ENCODE measurements around the gene FAM193B. TPM values are rescaled to one million over a fixed set of nuclear protein-coding genes. Genes with fewer than 3 reads are reported as not detected.

Gene FAM193B
- total RNA-seq, 1 donor from 2014 or later = 165 TPM

DNA sequence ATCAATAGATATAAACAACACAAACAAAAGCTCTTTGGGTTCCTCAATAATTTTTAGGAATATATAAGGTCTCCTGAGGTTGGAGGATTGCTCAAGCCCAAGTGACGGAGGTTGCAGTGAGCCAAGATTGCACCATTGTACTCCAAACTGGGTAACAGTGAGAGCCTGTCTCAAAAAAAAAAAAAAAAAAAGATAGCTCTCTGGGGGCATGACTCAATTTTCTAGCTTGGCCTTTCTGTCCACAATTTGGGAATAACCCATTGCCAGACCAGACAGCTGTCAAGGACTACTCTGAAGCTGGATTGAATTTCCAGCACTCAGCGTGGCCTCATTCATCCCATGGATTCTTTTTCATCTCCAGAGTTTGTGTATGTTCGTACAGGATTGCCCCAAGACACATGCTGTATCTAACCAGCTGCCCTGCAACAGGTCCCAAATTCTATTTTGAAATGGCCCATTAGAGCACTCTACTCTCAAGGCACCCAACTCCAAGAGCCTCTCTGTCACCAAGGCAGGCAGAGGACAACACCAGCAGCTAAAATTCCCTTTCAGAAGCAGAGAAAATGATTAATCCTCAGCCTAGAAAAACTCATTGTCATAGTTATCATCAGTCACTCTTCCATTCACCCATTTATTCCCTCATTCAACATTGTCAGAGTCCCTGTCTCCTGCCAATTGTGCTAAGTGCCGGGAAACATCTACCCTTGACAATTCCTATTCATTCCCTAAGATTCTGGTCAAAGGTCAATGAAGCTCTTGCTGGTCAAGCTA is 8.7 kb downstream of the FAM193B start:
- TF ChIP-seq, protein P1, sequence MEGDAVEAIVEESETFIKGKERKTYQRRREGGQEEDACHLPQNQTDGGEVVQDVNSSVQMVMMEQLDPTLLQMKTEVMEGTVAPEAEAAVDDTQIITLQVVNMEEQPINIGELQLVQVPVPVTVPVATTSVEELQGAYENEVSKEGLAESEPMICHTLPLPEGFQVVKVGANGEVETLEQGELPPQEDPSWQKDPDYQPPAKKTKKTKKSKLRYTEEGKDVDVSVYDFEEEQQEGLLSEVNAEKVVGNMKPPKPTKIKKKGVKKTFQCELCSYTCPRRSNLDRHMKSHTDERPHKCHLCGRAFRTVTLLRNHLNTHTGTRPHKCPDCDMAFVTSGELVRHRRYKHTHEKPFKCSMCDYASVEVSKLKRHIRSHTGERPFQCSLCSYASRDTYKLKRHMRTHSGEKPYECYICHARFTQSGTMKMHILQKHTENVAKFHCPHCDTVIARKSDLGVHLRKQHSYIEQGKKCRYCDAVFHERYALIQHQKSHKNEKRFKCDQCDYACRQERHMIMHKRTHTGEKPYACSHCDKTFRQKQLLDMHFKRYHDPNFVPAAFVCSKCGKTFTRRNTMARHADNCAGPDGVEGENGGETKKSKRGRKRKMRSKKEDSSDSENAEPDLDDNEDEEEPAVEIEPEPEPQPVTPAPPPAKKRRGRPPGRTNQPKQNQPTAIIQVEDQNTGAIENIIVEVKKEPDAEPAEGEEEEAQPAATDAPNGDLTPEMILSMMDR (IDR thresholded peaks at IDR 0.05; ENCODE audit: unreplicated experiment) = no peak
- Mint-ChIP-seq H3K36me3 (ENCODE audit: insufficient read depth) (peaks cover 3% of the 10 kb centered on the region), H3K27ac (peak overlapping the region; percentile 73), H3K9me3 (ENCODE audit: low read depth) (no peaks in the 10 kb centered on the region), H3K27me3 (no peaks in the 10 kb centered on the region), H3K4me3 (ENCODE audit: low read depth) (no peak overlapping the region), H3K4me1 (ENCODE audit: low read depth) (peaks cover 24% of the 10 kb centered on the region)
- no peak for DNase-seq (ENCODE audit: low spot score, unreplicated experiment)

DNA sequence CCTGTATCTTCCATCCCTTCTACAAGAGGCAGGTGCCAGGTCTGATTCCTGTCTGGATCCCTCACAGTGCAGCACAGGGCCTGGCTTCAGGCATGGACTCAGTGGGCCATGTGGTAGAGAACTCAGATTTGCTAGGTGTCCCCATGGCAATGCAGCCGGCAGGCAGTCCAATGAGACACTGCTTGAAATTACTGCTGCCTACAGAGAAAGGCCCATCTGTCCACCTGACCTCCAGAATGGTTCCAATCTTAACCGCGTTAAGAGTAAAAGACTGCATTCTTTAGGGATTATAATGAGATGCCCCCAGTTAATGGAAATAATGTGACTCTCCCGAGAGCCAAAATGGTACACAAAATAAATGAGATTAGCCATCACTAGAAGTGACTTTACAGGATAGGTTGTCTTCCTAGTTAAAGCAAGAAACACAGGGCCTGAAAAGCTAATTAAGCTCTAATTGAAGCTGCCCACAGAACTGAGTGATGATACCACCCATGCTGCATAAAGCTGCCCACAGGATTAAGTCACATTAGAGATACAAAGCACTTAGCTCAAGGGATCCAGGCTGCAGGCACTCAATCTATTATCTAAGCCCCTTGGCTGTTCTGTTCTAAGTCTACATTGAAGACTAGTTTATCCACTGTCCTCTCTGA is 11.4 kb downstream of the FAM193B start:
- Mint-ChIP-seq H3K9me3 (ENCODE audit: low read depth) (no peaks in the 10 kb centered on the region), H3K27me3 (no peaks in the 10 kb centered on the region), H3K27ac (peak overlapping the region; percentile 26), H3K36me3 (ENCODE audit: insufficient read depth) (peaks cover 7% of the 10 kb centered on the region), H3K4me1 (ENCODE audit: low read depth) (peaks cover 14% of the 10 kb centered on the region), H3K4me3 (ENCODE audit: low read depth) (no peak overlapping the region)
- DNase-seq (ENCODE audit: low spot score, unreplicated experiment) = no peak
- TF ChIP-seq, protein P1 (IDR thresholded peaks at IDR 0.05; ENCODE audit: unreplicated experiment) = no peak

DNA sequence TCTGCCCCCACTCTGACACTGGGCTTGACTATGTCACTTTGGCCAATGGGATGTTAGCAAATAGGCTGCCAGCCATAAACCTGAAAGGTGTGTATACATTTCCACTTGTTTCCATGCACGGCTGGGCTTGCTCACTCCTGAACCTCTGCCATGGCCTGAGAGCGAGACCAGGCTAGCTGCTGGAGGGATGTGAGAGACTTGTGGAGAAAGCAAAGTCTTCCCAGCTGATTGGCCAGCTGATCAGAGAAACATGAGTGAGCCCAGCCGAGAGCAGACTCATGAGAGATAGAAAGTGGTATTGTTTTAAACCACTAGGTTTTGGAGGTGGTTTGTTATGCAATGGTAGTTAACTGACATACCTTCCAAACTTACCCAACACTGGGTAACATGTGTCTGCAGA is 13.9 kb downstream of the FAM193B start:
- TF ChIP-seq, protein P1 (IDR thresholded peaks at IDR 0.05; ENCODE audit: unreplicated experiment) = no peak
- Mint-ChIP-seq H3K4me3 (ENCODE audit: low read depth) (no peak overlapping the region), H3K4me1 (ENCODE audit: low read depth) (peaks cover 1% of the 10 kb centered on the region), H3K36me3 (ENCODE audit: insufficient read depth) (peaks cover 11% of the 10 kb centered on the region), H3K9me3 (ENCODE audit: low read depth) (no peaks in the 10 kb centered on the region), H3K27ac (no peak overlapping the region), H3K27me3 (no peaks in the 10 kb centered on the region)
- DNase-seq (ENCODE audit: low spot score, unreplicated experiment) = no peak

DNA sequence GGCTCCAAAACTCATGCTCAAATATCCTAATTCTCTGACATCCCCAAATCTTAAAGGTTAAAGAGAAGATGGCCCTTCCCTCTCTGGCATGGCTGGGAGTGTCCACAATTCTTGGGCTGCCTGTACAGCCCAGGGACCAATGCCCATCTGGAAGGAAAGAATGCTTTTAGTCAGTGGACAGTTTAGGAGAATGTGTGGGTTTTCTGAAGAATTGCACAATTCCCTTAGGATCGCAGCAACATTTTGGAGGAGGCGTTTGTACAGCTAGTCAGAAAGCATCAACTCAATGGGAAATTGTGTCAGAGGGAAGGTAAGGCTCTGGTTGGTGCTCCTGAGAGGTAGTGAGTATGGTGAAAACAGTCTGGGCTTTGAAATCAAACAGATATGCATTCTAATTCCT is 15.0 kb downstream of the FAM193B start:
- TF ChIP-seq, protein P1 (IDR thresholded peaks at IDR 0.05; ENCODE audit: unreplicated experiment) = no peak
- Mint-ChIP-seq H3K27me3 (no peaks in the 10 kb centered on the region), H3K4me3 (ENCODE audit: low read depth) (no peak overlapping the region), H3K9me3 (ENCODE audit: low read depth) (no peaks in the 10 kb centered on the region), H3K36me3 (ENCODE audit: insufficient read depth) (peaks cover 11% of the 10 kb centered on the region), H3K27ac (no peak overlapping the region), H3K4me1 (ENCODE audit: low read depth) (peaks cover 1% of the 10 kb centered on the region)
- DNase-seq (ENCODE audit: low spot score, unreplicated experiment) = no peak

DNA sequence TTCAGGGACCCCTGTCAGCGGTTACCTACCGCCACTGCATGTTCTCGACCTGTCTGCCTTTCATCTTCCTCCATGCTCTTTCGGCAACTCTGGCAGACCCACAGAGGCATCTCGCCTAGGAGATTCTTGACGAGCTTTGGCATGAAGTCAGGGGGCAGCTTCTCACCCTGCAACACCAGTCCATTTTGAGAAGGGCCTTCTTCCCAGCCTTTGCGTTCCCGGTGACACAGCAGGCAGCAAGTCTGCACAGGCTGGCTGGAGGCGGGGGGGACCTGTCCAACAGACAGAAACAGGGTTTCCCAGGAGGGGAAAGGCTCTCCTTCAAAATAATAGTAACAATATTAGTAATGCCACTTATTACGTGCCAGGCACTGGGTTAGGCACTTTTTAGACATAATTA is 15.5 kb downstream of the FAM193B start:
- H3K36me3 Mint-ChIP-seq (ENCODE audit: insufficient read depth) = peaks cover 12% of the 10 kb centered on the region
- no peak overlapping the region for H3K27ac Mint-ChIP-seq
- no peaks in the 10 kb centered on the region for H3K9me3 Mint-ChIP-seq (ENCODE audit: low read depth)
- peaks cover 1% of the 10 kb centered on the region for H3K4me1 Mint-ChIP-seq (ENCODE audit: low read depth)
- no peak overlapping the region for H3K4me3 Mint-ChIP-seq (ENCODE audit: low read depth)
- TF ChIP-seq, protein P1 (IDR thresholded peaks at IDR 0.05; ENCODE audit: unreplicated experiment) = no peak
- H3K27me3 Mint-ChIP-seq = no peaks in the 10 kb centered on the region
- DNase-seq (ENCODE audit: low spot score, unreplicated experiment) = no peak
